CD4-positive, alpha-beta T cell treated with Interleukin-1 beta for 1 hour (primary cell): ENCODE results near the gene PPFIBP2.
"Not testable (repeated sequence)": the region's sequence is repeated elsewhere in the genome, so short reads cannot be mapped to it uniquely, and the experiment has no call there.

Source experiments
- DNase-seq, 2 donors: peaks; one replicate each; pipeline ENCODE4 v3.0.0-alpha.2; 2020 to 2022

PPFIBP2 gene

DNA sequence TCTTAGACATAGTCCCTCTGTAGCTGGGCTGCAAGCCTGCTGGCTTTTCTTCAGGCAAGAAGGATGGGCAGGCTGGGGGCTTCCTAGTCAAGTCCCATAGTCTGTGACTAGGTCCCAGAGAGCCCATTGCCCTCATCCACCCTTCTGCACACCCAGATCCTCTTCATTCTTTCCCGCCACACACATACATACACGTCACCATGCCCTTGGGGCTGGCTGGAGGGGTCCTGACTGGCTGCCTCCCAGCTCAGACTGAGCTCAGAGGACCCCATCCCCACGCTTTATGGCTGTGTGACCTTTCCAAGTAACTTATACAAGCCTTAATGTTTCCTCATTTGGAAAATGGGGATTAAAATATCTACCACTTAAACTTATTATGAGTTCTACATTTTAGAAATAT lies 13.5 kb upstream of the PPFIBP2 start:
- DNase-seq, result no peak

DNA sequence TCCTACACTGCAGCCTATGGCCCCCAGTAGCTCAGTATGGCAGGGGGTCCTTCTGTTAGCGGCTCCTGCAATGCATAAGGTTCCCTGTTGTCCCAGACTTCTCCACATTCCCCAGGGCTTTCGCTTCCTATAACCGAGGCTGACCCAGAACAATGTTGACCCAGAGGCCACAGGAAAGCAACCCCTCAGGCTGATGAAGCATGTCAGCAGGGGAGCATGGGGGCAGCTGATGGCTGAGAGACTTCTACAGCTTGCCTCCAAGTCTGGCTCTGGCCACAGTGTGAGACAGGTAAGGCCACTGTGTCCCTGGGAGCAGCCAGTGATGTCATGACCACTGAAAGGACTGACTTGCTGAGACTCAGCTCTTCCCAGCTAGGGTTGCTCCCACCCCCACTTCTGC lies 12.5 kb upstream of the PPFIBP2 start:
- DNase-seq, result no peak

GRCh38 chr11:7501894-7502293 lies 11.9 kb upstream of the PPFIBP2 start:
- no peak for DNase-seq

DNA sequence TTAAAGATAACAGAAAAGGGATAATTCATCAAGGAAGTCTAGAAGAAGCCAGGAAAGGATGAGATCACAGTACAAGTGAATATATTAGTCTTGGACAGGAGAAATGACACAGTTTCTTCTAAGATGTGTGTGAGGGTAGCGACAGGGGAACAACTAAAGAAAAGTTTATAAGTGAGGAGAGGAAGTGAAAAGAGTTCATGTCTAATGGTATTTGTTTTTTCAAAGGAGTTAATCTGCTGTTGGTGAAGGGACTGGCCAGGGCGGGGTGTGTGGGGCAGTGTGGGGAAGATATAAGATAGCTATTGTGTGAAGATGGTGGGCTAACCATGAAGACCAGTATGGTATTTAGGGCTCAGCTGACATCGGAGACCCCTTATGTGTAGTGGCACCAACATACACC lies 7.6 kb upstream of the PPFIBP2 start:
- no peak for DNase-seq

DNA sequence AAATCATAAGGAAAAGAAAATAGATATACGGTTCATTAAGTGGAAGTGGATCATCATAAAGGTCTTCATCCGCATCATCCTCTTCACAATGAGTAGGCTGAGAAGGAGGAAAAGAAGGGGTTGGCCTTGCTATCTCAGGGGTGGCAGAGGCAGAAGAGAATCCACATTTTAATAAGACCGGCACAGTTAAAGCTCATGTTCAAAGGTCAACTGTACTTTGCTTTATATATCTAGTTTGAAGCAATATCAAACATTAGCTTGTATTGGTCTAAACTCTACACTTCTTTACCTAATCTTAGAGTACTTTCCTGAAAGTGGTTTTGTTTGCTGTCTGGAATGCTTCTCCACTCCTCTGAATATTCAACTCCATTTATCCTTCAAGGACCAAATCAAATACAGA lies 5.7 kb upstream of the PPFIBP2 start:
- no peak for DNase-seq

DNA sequence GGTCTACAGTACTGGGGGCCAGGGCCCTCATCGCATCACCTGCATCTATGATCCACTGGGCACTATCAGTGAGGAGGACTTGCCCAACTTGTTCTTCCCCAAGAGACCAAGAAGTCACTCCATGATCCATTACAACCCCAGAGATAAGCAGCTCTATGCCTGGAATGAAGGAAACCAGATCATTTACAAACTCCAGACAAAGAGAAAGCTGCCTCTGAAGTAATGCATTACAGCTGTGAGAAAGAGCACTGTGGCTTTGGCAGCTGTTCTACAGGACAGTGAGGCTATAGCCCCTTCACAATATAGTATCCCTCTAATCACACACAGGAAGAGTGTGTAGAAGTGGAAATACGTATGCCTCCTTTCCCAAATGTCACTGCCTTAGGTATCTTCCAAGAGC lies 3.8 kb upstream of the PPFIBP2 start:
- DNase-seq, result no peak

DNA sequence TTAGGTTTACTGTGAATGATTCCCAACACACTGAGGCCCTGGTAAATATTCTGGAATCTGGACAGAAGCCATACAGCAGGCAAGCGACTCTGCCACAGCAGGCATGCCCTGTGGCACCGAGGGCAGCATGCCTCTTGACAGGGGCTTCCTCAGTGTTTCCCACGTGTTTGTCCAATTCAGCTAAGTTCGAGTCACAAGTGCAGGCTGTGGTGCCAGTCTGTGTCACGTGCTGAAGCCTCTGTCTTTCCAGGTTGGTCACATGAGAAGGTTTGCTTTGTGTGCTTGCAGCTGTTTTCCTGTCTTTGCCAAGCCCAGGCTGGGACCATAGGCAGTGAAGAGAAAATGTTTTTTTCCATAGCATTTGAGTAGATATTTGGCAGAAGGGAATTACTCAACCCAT lies 2.4 kb upstream of the PPFIBP2 start:
- no peak for DNase-seq

DNA sequence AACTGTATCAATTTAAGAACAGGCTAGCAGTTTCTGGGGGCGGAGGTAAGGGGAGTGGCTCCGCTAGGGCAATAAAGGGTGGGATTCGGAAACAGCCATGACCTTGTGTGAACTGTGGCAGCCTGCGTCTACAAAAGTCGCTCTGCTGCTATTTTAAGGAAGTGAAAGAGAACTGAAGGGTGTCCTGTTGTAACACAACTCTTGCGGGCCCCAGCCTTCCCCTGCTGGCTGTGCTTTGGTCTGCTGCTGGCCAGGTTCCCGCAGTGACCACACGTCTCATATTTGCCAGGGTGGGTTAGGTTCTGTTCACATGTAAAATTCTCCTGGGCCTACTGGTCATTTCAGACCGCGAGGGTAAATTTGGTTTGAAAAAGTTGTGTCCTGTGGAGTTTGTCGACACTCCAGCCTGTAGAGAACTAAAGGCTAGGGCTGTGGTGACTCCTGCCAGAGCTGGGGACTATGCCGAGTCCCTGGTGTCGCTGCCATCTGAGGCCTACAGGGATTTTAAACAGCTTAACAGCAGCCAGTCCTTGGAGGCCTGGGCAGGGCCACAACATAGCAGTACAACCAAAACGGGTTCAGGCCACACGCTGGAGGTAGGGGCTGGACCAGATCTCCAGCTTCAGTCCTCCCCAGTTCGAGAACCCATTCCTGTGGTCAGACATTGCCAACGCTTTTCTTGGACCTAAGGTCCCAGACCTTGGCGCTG lies 1.1 kb upstream of the PPFIBP2 start:
- peak in 1 of 2 donors; percentile 79 for DNase-seq

DNA sequence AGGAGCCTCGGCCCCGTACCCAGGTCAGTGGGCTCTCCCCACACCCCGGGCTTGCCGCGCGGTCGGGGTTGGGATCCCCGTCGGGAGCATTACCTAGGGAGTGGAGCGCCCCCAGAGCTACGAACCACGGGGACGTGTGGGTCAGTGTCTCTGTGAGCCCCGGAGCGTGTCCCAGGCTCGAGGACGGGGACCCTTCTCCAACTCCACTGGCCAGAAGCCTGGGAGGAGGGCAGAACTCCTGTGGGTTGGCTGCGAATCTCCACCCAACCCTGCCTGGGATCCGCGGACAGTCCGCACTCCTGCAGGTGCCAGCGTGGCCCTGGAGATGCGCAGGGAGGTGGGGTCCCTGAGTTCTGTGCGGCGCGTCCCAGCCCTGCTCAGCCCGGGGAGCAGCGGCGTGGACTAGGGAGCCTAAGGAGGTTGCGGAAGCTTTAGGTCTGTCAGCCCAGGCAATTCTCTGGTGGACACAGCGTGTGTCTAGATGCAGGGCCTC lies 346 bp downstream of the PPFIBP2 start:
- no peak for DNase-seq

DNA sequence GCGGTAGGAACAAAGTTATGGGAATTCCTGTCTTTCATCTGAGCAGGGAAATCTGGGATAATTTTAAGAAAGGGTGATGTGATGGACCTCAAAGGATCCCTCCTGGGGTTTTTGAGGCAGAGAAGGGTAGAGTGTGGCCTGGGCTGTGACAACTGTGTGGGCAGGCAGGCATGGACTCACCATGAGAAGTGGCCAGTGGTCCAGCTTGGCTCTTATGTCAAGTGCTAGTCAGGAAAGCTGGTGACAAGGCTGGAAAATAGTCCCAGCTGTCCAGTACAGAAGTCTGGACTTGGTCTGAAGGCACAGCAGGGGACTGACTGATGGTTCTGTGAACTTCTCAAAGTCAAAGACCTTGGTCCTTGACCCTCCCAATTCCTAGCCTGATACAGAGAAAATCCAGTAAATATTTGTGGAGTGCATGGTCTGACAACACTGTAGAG lies 1.7 kb downstream of the PPFIBP2 start:
- DNase-seq, result no peak

GRCh38 chr11:7516475-7516874 lies 2.7 kb downstream of the PPFIBP2 start:
- DNase-seq, result no peak

GRCh38 chr11:7517743-7518142 lies 3.9 kb downstream of the PPFIBP2 start:
- not testable (repeated sequence) for DNase-seq

DNA sequence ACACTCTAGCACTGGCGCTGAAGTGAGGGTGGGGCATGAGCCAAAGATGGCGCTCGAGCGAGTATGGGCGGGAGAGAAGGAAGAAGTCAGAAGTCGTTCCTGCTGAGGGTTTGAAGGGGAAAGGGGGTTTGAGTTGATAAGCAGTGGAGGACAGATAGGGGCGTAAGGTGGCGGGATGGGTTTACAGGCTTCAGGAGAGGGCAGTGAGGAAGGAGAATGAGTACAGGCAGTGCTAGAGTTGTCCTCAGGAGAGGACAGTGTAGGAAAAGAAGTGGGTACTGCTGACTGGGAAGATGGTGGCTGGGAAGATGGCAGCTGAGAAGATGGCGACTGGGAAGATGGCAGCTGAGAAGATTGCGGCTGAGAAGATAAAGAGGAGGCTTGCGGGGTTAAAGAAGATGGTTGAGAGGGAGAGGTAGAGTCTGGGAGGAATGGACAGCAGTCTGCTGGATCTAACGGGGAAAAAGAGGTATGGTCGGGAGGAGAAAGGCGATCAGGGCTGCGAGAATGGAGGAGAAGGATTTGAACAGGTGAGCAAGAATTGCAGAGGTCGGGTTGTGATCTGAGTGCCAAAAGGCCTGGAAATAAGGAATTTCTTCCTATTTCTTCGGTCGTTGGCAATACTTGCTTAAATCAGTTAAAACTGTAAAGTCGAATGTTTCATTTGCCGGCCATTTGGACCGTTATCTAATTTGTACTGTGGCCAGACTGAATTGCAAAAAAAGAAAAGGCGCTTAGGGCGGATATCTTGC lies 5.2 kb downstream of the PPFIBP2 start:
- DNase-seq, result no peak

DNA sequence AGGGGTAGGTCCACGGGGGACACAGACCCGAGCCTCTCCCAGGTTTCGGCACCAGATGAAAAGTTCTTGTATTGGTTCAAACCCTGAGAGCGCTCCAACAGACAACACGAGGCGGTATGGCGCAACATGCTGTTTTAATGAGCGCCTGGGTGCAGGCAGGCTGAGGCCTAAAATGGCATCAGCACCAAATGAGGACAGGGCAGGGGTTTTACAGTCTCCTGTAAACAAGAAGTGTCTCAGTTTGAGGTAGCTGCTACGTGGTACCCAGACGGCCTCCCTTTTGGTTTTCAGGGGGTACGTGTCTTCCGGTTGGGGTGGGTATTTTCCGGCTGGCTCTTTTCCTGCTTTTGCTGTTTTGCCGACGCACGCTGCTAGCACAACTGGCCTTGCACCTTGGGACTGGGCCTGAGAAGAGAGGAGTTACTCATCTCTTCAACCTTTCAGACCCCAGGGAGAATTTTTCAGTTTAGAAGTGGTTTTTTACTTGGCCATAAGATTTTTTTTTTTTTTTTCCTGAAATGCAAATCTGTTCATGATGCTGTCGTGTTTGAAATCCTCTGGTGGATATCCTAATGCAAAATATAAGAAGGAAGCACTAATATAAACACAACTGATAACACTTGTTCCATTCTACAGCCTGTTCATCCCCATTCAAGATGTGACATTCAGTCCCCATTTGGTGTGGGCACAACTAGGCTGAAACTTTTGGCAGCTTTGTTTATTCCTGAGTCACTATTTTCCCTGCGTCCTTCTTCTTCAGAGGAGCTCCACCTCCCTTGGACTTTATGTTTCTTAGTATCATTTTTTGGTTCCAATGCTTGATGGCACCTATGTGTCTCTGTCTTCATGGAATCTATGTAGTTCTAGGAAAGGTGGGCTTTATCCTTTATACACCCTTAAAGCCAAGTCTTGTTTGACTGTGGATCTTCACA lies 6.5 kb downstream of the PPFIBP2 start:
- DNase-seq, result peak in 1 of 2 donors; percentile 16

- no peak for DNase-seq
Observed at GRCh38 chr11:7520981-7521487, 7.2 kb downstream of the PPFIBP2 start.

- no peak for DNase-seq
Observed at GRCh38 chr11:7522121-7522520, 8.3 kb downstream of the PPFIBP2 start.

DNA sequence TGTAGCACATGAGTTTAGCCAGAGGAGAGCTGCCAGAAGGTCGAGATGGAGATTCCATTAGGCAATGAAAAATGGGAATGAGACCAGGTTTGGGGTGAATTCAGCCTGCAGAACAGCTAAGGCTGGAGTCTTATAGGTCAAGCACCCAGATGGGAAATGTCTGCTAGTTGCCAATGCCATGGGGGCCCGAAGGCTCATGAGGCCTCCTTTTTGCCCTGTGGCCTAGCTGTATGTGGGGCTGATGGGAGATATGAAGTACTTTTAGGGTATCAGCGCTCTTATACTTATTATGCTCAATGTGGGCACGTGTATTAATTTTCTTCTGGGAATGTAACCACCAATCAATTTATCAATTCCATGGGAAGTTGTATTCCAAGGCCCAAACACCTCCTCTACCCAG lies 8.7 kb downstream of the PPFIBP2 start:
- no peak for DNase-seq

DNA sequence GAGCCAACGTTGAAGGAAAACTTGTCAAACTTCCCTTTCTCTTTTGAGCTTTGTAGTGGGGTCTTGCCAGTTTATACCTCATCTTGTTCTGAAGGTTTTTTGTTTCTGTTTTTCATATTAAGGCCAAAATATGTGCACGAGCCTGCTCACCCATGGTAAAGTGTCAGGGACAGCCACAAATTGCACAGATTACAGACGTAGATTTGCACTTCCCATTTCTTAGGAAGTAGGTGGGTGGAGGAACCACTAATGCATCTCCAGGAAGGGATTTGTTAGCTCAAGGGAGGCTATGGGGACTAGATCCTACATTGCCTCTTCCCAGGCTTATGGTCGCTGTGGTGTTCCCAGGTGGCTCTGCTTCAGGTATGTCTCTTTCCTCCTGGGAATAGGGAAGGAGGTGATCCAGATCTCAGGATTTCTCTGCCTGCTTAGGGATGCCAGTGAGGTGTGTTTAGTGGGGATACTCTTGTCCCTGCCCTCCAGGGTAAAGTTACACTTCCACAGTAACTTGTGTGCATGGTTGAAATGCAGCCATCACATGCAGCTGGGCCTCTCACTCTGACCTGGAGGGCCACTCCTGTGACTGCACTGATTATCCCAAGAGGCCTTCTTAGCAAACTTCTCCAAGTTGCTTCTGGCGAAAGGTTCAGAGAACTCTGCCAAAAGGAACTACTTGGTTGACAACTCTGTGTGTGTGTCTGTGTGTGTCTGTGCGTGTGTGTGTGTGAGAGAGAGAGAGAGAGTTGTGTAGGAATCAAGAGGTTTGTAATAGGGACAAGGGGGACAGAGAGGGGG lies 9.8 kb downstream of the PPFIBP2 start:
- no peak for DNase-seq

- peak in 1 of 2 donors; percentile 18 for DNase-seq
Observed at GRCh38 chr11:7524462-7525235, 10.8 kb downstream of the PPFIBP2 start.

DNA sequence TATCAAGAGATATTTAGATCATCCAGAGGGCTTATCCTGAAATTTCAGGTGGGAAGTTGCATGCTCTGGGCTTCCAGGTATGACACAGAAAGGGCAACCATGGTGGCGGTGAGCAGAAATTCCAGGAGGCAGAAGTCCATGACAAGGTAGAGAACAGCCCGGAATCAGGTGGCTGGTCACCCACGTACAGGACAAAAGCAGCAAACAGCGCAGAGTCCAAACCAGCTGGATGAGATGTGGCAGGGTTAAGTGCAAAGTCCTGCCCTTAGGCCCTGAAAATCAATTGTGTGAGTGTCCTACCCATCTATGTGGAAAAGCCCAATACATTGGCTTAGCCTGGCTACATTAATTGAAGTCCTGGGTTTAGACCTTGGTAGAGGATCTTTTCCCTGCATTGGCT lies 11.6 kb downstream of the PPFIBP2 start:
- no peak for DNase-seq

GRCh38 chr11:7527029-7527428 lies 13.2 kb downstream of the PPFIBP2 start:
- peak in 1 of 2 donors; percentile 50 for DNase-seq
